Activated CD4-positive, alpha-beta memory T cell treated with anti-CD3 and anti-CD28 coated beads, Interleukin-2, amount 10 ng/mL, durations not matched to agents 7 days and 5 days (primary cell): ENCODE results near the gene EDC3. TPM values are rescaled to one million over a fixed set of nuclear protein-coding genes. Genes with fewer than 3 reads are reported as not detected.

Experiments
- CTCF ChIA-PET: fragments of 350-600 bp; sonication (Branson Sonifier 250); formaldehyde crosslinking; loops from one replicate; lab custom pipeline; 2021; ENCODE audit warnings: antibody characterized with exemption, inconsistent platforms; lab: Charles Lee
- POLR2A ChIA-PET: fragments of 350-600 bp; sonication (Branson Sonifier 250); formaldehyde crosslinking; loops from one replicate; lab custom pipeline; 2021; ENCODE audit warnings: antibody characterized with exemption; lab: Charles Lee
- DNase-seq: peaks from one replicate; pipeline ENCODE4 v3.0.0-alpha.2; 2020
- H3K27ac Mint-ChIP-seq: one replicate; pipeline ENCODE4 v1.8.0; 2021; ENCODE audit warnings: mild to moderate bottlenecking, mixed read lengths
- H3K27me3 Mint-ChIP-seq: one replicate; pipeline ENCODE4 v1.8.0; 2021; ENCODE audit warnings: mixed read lengths
- H3K36me3 Mint-ChIP-seq: one replicate; pipeline ENCODE4 v1.8.0; 2021; ENCODE audit warnings: low read depth, mixed read lengths
- H3K4me1 Mint-ChIP-seq: one replicate; pipeline ENCODE4 v1.8.0; 2021; ENCODE audit warnings: mixed read lengths
- H3K4me3 Mint-ChIP-seq: one replicate; pipeline ENCODE4 v1.8.0; 2021; ENCODE audit warnings: mild to moderate bottlenecking, mixed read lengths
- H3K9me3 Mint-ChIP-seq: one replicate; pipeline ENCODE4 v1.8.0; 2021; ENCODE audit warnings: mixed read lengths
- total RNA-seq, 2 experiments: library from RNA; stranded (reverse); gene quantifications; one replicate each; pipeline ENCODE4 v1.2.3, GENCODE V29; 2021

Gene EDC3
- total RNA-seq, 2 experiments from 2014 or later = 36.3 to 39.6 TPM

- no peak for DNase-seq
- ChIA-PET POLR2A (interaction anchor here (0.7 to 7.8 kb wide), 12 partner anchors 9 to 587 kb away, joined by 3 to 86 read pairs (median 4); partner anchors contain the start of gene ARID3B), CTCF (interaction anchor here (1.1 to 8.1 kb wide), 4 partner anchors 9 to 288 kb away, joined by 3 to 72 read pairs (median 8); no protein-coding TSS in a partner anchor)
- Mint-ChIP-seq H3K4me1 (peaks cover 29% of the 10 kb centered on the region), H3K27ac (peak overlapping the region; percentile 23), H3K9me3 (no peaks in the 10 kb centered on the region), H3K27me3 (no peaks in the 10 kb centered on the region), H3K36me3 (peaks cover 20% of the 10 kb centered on the region), H3K4me3 (peak overlapping the region; percentile 30)
Observed at GRCh38 chr15:74613089-74613952, 82.5 kb downstream of the EDC3 start.

- ChIA-PET CTCF (interaction anchor here (1.1 to 8.1 kb wide), 4 partner anchors 9 to 289 kb away, joined by 3 to 72 read pairs (median 8); no protein-coding TSS in a partner anchor), POLR2A (interaction anchor here (0.7 to 7.8 kb wide), 9 partner anchors 8 to 179 kb away, joined by 3 to 55 read pairs (median 3); partner anchors contain the start of genes ARID3B and UBL7)
- Mint-ChIP-seq H3K4me3 (peak overlapping the region; percentile 30), H3K4me1 (peaks cover 23% of the 10 kb centered on the region), H3K27me3 (no peaks in the 10 kb centered on the region), H3K27ac (peak overlapping the region; percentile 23), H3K9me3 (no peaks in the 10 kb centered on the region), H3K36me3 (peaks cover 15% of the 10 kb centered on the region)
- DNase-seq = no peak
Observed at GRCh38 chr15:74612677-74613076, 83.1 kb downstream of the EDC3 start.

- Mint-ChIP-seq H3K27me3 (no peaks in the 10 kb centered on the region), H3K27ac (no peak overlapping the region), H3K9me3 (no peaks in the 10 kb centered on the region), H3K4me3 (no peak overlapping the region), H3K36me3 (peaks cover 7% of the 10 kb centered on the region), H3K4me1 (peaks cover 14% of the 10 kb centered on the region)
- no peak for DNase-seq
- ChIA-PET CTCF (interaction anchor here (2.1 to 8.1 kb wide), 2 partner anchors 10 to 21 kb away, joined by 9 to 72 read pairs; no protein-coding TSS in a partner anchor), POLR2A (interaction anchor here (0.9 to 7.8 kb wide), 7 partner anchors 8 to 179 kb away, joined by 3 to 55 read pairs (median 4); partner anchors contain the start of genes ARID3B and UBL7)
Observed at GRCh38 chr15:74611834-74612233, 84.0 kb downstream of the EDC3 start.

- POLR2A ChIA-PET = interaction anchor here (1.0 to 7.8 kb wide), 4 partner anchors 10 to 70 kb away, joined by 3 to 55 read pairs (median 7); partner anchors contain the start of gene ARID3B
- H3K27ac Mint-ChIP-seq = no peak overlapping the region
- CTCF ChIA-PET = no interaction called here
Observed at GRCh38 chr15:74611341-74611740, 84.5 kb downstream of the EDC3 start.

GRCh38 chr15:74610302-74610951 lies 85.4 kb downstream of the EDC3 start:
- Mint-ChIP-seq H3K4me3 (no peak overlapping the region), H3K27me3 (no peaks in the 10 kb centered on the region), H3K27ac (no peak overlapping the region), H3K9me3 (no peaks in the 10 kb centered on the region), H3K4me1 (peaks cover 10% of the 10 kb centered on the region), H3K36me3 (no peaks in the 10 kb centered on the region)
- ChIA-PET POLR2A (interaction anchor here (1.2 to 7.8 kb wide), 2 partner anchors 11 to 21 kb away, joined by 4 to 55 read pairs; no protein-coding TSS in a partner anchor), CTCF (interaction anchor here (0.6 kb wide), 1 partner anchor 396 kb away, joined by 6 read pairs; no protein-coding TSS in a partner anchor)
- no peak for DNase-seq

More at GRCh38 chr15:74611341-74611740, 84.5 kb downstream of the EDC3 start:
- Mint-ChIP-seq H3K4me1 (peaks cover 9% of the 10 kb centered on the region), H3K36me3 (peaks cover 2% of the 10 kb centered on the region), H3K9me3 (no peaks in the 10 kb centered on the region), H3K4me3 (no peak overlapping the region), H3K27me3 (no peaks in the 10 kb centered on the region)
- no peak for DNase-seq

GRCh38 chr15:74609938-74610301 lies 85.9 kb downstream of the EDC3 start:
- Mint-ChIP-seq H3K4me1 (peaks cover 12% of the 10 kb centered on the region), H3K27me3 (no peaks in the 10 kb centered on the region), H3K36me3 (no peaks in the 10 kb centered on the region), H3K9me3 (no peaks in the 10 kb centered on the region), H3K27ac (no peak overlapping the region), H3K4me3 (no peak overlapping the region)
- CTCF ChIA-PET = no interaction called here
- DNase-seq = no peak
- POLR2A ChIA-PET = no interaction called here

GRCh38 chr15:74608786-74609185 lies 87.0 kb downstream of the EDC3 start:
- POLR2A ChIA-PET = interaction anchor here (0.7 to 1.1 kb wide), 2 partner anchors 9 to 48 kb away, joined by 3 read pairs; no protein-coding TSS in a partner anchor
- CTCF ChIA-PET = no interaction called here
- Mint-ChIP-seq H3K4me3 (no peak overlapping the region), H3K9me3 (no peaks in the 10 kb centered on the region), H3K27me3 (no peaks in the 10 kb centered on the region), H3K36me3 (no peaks in the 10 kb centered on the region), H3K4me1 (peaks cover 8% of the 10 kb centered on the region), H3K27ac (no peak overlapping the region)
- DNase-seq = no peak

- peaks cover 2% of the 10 kb centered on the region for H3K4me1 Mint-ChIP-seq
- ChIA-PET POLR2A (interaction anchor here (4.5 kb wide), 1 partner anchor 8 kb away, joined by 25 read pairs; the partner anchor contains the start of gene CLK3), CTCF (no interaction called here)
- no peaks in the 10 kb centered on the region for H3K9me3 Mint-ChIP-seq
- no peak for DNase-seq
- H3K4me3 Mint-ChIP-seq = no peak overlapping the region
- H3K27ac Mint-ChIP-seq = no peak overlapping the region
- no peaks in the 10 kb centered on the region for H3K36me3 Mint-ChIP-seq
- no peaks in the 10 kb centered on the region for H3K27me3 Mint-ChIP-seq
Observed at GRCh38 chr15:74605795-74606150, 90.1 kb downstream of the EDC3 start.

GRCh38 chr15:74604983-74605794 lies 90.6 kb downstream of the EDC3 start:
- CTCF ChIA-PET = no interaction called here
- no peak for DNase-seq
- Mint-ChIP-seq H3K9me3 (no peaks in the 10 kb centered on the region), H3K36me3 (no peaks in the 10 kb centered on the region), H3K27me3 (no peaks in the 10 kb centered on the region), H3K27ac (no peak overlapping the region), H3K4me1 (peaks cover 2% of the 10 kb centered on the region), H3K4me3 (no peak overlapping the region)
- POLR2A ChIA-PET = interaction anchor here (4.5 kb wide), 1 partner anchor 9 kb away, joined by 25 read pairs; the partner anchor contains the start of gene CLK3

GRCh38 chr15:74603789-74604705 lies 91.8 kb downstream of the EDC3 start:
- Mint-ChIP-seq H3K27me3 (no peaks in the 10 kb centered on the region), H3K9me3 (no peaks in the 10 kb centered on the region), H3K36me3 (no peaks in the 10 kb centered on the region), H3K4me3 (no peak overlapping the region), H3K27ac (no peak overlapping the region), H3K4me1 (peaks cover 8% of the 10 kb centered on the region)
- POLR2A ChIA-PET = interaction anchor here (4.5 kb wide), 1 partner anchor 10 kb away, joined by 25 read pairs; the partner anchor contains the start of gene CLK3
- CTCF ChIA-PET = no interaction called here
- no peak for DNase-seq

GRCh38 chr15:74603026-74603788 lies 92.6 kb downstream of the EDC3 start:
- POLR2A ChIA-PET = interaction anchor here (4.5 kb wide), 1 partner anchor 11 kb away, joined by 25 read pairs; the partner anchor contains the start of gene CLK3
- Mint-ChIP-seq H3K27ac (no peak overlapping the region), H3K4me3 (no peak overlapping the region), H3K27me3 (no peaks in the 10 kb centered on the region), H3K4me1 (peaks cover 16% of the 10 kb centered on the region), H3K9me3 (no peaks in the 10 kb centered on the region), H3K36me3 (peaks cover 5% of the 10 kb centered on the region)
- CTCF ChIA-PET = no interaction called here
- DNase-seq = no peak
